HepG2 (cell line): ENCODE measurements around the gene TAS2R4. TPM values are rescaled to one million over a fixed set of nuclear protein-coding genes. Genes with fewer than 3 reads are reported as not detected.

Experiments
- BHLHE40 ChIP-seq: IDR thresholded peaks from 2 replicates; pipeline ENCODE4 v1.6.1; 2011; ENCODE audit warnings: low read length, improper control_type of control experiment
- CEBPZ ChIP-seq: IDR thresholded peaks from 2 replicates; pipeline ENCODE4 v1.6.1; 2012; ENCODE audit warnings: low read length, improper control_type of control experiment
- EED ChIP-seq: sonication (generic); formaldehyde crosslinking; IDR thresholded peaks from 2 replicates; pipeline ENCODE4 v1.5.0; 2020; ENCODE audit warnings: mild to moderate bottlenecking, missing genetic modification reagents
- ELF1 ChIP-seq: sonication (generic); formaldehyde crosslinking; IDR thresholded peaks from 2 replicates; pipeline ENCODE4 v1.4.0; 2020; ENCODE audit warnings: missing genetic modification reagents
- HNRNPUL1 ChIP-seq: fragments of 200-400 bp; formaldehyde crosslinking; IDR thresholded peaks from 2 replicates; pipeline ENCODE4 v1.6.1; 2017; ENCODE audit warnings: low read depth, mild to moderate bottlenecking, low read length, moderate library complexity
- MAFK ChIP-seq, 2 experiments: IDR thresholded peaks in 1 of 2; conservative IDR thresholded peaks in 1 of 2; 2 replicates each; pipeline ENCODE4 v1.6.1; 2011; ENCODE audit warnings: improper control_type of control experiment in 2 of 2, low read length in 2 of 2
- MXD4 ChIP-seq: IDR thresholded peaks from 2 replicates; pipeline ENCODE4 v1.6.1; 2016; ENCODE audit warnings: mild to moderate bottlenecking, missing biosample characterization, missing genetic modification reagents
- PHF5A ChIP-seq: IDR thresholded peaks from one replicate; pipeline ENCODE4 v1.6.1; 2018; ENCODE audit warnings: low read depth, missing genetic modification reagents; ENCODE audit not compliant: unreplicated experiment
- RFXAP ChIP-seq: sonication (generic); formaldehyde crosslinking; IDR thresholded peaks from 2 replicates; pipeline ENCODE4 v1.4.0; 2020; ENCODE audit warnings: missing genetic modification reagents, borderline replicate concordance
- SP5 ChIP-seq: IDR thresholded peaks from 2 replicates; pipeline ENCODE4 v1.6.1; 2016; ENCODE audit warnings: low read depth, borderline replicate concordance
- ZNF136 ChIP-seq: sonication (generic); formaldehyde crosslinking; IDR thresholded peaks from 2 replicates; pipeline ENCODE4 v1.8.1; 2022; ENCODE audit warnings: low read depth, mild to moderate bottlenecking, moderate library complexity, missing genetic modification reagents
- ZNF326 ChIP-seq: sonication (generic); formaldehyde crosslinking; IDR thresholded peaks from 2 replicates; pipeline ENCODE4 v1.4.0; 2020; ENCODE audit warnings: missing genetic modification reagents, borderline replicate concordance
- ZNF687 ChIP-seq: sonication (generic); formaldehyde crosslinking; IDR thresholded peaks from 2 replicates; pipeline ENCODE4 v1.5.1; 2020; ENCODE audit warnings: mild to moderate bottlenecking, missing genetic modification reagents, moderate library complexity
- ZNF781 ChIP-seq: sonication (generic); formaldehyde crosslinking; IDR thresholded peaks from 2 replicates; pipeline ENCODE4 v1.5.1; 2020; ENCODE audit warnings: borderline replicate concordance, mild to moderate bottlenecking, missing genetic modification reagents; ENCODE audit errors: not compliant biosample characterization
- ZNF782 ChIP-seq: sonication (generic); formaldehyde crosslinking; IDR thresholded peaks from 2 replicates; pipeline ENCODE4 v1.4.0; 2020; ENCODE audit warnings: missing genetic modification reagents, mild to moderate bottlenecking, borderline replicate concordance
- polyA plus RNA-seq, 8 experiments: library from polyadenylated mRNA; depleted of rRNA in 3 of 8; stranded (reverse) in 7 of 8; unstranded in 1 of 8; fragments of >200 nt; fragmentation: Illumina TruSeq in 4 of 8; extraction: Trizol in 4 of 8; gene quantifications; 2 replicates each; pipeline versions ENCODE4 v1.2.1 to v1.2.3, GENCODE V29; 2011 to 2016; ENCODE audit warnings: low read depth in 4 of 8, missing spikeins in 1 of 8, mixed read lengths in 1 of 8; ENCODE audit not compliant: insufficient read depth in 1 of 8
- total RNA-seq, 5 experiments: library from RNA; depleted of rRNA; stranded (reverse); fragments of >200 nt; fragmentation: Illumina TruSeq; extraction: Trizol; gene quantifications; 2 replicates each; pipeline ENCODE4 v1.2.3, GENCODE V29; 2016; ENCODE audit warnings: low read depth in 1 of 5
- TF ChIP-seq, protein P1 (sequence below): sonication (generic); formaldehyde crosslinking; conservative IDR thresholded peaks from 2 replicates; pipeline ENCODE4 v1.4.0; 2020; ENCODE audit warnings: missing genetic modification reagents
- TF ChIP-seq, protein P2 (sequence below): sonication (generic); formaldehyde crosslinking; IDR thresholded peaks from 2 replicates; pipeline ENCODE4 v1.4.0; 2020; ENCODE audit warnings: missing genetic modification reagents

The TAS2R4 gene
- total and polyA plus RNA-seq, 2 of the 13 experiments (the other 11 are each of a cell fraction or from before 2014, with no cell fraction given): 0.71 to 0.80 TPM

- peak; percentile 94 for TF ChIP-seq ZNF781 (CRISPR knock-in tag)
- peak; percentile 88 for TF ChIP-seq RFXAP (CRISPR knock-in tag)
- TF ChIP-seq ZNF782 (CRISPR knock-in tag): peak; percentile 63; the same call in 1 of the 2 replicates
- TF ChIP-seq ELF1 (CRISPR knock-in tag): peak; percentile 93
- no peak for TF ChIP-seq ZNF136 (CRISPR knock-in tag)
- TF ChIP-seq CEBPZ: no peak
- peak; percentile 90 for TF ChIP-seq ZNF687
- TF ChIP-seq SP5 (CRISPR knock-in tag): no peak; the same call in 1 of the 2 replicates
- TF ChIP-seq MXD4: peak; percentile 76; the same call in 1 of the 2 replicates
- TF ChIP-seq HNRNPUL1: no peak
- TF ChIP-seq, protein P1, sequence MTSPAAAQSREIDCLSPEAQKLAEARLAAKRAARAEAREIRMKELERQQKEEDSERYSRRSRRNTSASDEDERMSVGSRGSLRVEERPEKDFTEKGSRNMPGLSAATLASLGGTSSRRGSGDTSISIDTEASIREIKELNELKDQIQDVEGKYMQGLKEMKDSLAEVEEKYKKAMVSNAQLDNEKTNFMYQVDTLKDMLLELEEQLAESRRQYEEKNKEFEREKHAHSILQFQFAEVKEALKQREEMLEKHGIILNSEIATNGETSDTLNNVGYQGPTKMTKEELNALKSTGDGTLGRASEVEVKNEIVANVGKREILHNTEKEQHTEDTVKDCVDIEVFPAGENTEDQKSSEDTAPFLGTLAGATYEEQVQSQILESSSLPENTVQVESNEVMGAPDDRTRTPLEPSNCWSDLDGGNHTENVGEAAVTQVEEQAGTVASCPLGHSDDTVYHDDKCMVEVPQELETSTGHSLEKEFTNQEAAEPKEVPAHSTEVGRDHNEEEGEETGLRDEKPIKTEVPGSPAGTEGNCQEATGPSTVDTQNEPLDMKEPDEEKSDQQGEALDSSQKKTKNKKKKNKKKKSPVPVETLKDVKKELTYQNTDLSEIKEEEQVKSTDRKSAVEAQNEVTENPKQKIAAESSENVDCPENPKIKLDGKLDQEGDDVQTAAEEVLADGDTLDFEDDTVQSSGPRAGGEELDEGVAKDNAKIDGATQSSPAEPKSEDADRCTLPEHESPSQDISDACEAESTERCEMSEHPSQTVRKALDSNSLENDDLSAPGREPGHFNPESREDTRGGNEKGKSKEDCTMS (CRISPR knock-in tag): 0 out of 2 replicates have a peak, but pooled peaks have one; percentile 22
- TF ChIP-seq ZNF326 (CRISPR knock-in tag): no peak
- TF ChIP-seq, protein P2, sequence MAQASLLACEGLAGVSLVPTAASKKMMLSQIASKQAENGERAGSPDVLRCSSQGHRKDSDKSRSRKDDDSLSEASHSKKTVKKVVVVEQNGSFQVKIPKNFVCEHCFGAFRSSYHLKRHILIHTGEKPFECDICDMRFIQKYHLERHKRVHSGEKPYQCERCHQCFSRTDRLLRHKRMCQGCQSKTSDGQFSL: no peak
- peak; percentile 36; the same call in 1 of the 2 replicates for TF ChIP-seq BHLHE40
- no peak for TF ChIP-seq MAFK (conservative IDR thresholded peaks at IDR 0.05 in 1 of 2, IDR thresholded peaks at IDR 0.05 in 1 of 2; ENCODE audit: low read length in 2 of 2)
- no peak for TF ChIP-seq EED (CRISPR knock-in tag)
- TF ChIP-seq PHF5A: peak; percentile 96
These were observed 38.5 kb upstream of the TAS2R4 start, which contains the start of gene SSBP1 (continued) for GRCh38 chr7:141737836-141738591.
